ENCODE data around the gene RPH3AL.
"Not testable (repeated sequence)": the region's sequence is repeated elsewhere in the genome, so short reads cannot be mapped to it uniquely, and the experiment has no call there.

RPH3AL gene

GRCh38 chr17:171871-172270, 180.7 kb downstream of the RPH3AL start:
- no peak for DNase-seq

DNA sequence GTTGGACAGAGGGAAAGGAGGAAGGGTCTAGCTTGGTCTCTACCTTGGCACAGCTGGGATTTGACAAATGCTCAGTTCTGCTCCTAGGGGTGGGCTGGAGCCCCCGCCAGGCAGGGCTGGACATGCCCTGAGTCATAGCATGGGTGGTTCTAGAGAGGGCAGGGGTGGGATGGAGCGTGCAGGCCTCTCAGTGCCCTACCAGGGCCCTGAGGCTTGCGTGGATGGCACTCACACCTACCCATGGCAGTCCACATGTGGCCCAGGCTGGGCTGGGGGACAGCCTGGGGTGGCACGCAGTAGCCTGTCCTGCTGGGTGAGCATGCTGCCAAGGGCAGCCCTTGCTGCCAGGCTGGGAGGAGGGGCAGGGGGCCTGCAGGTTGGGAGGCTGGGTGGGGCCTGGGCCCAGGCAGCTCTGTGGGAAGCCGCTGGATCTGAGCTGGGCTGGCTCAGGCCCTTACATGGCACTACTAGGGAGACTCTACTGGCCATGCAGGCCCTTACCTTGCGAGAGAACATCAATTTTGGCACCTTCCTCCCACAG, 182.4 kb downstream of the RPH3AL start:
- no peak for DNase-seq

- DNase-seq = not testable (repeated sequence)
Observed at GRCh38 chr17:168614-169013, 184.0 kb downstream of the RPH3AL start.

DNA sequence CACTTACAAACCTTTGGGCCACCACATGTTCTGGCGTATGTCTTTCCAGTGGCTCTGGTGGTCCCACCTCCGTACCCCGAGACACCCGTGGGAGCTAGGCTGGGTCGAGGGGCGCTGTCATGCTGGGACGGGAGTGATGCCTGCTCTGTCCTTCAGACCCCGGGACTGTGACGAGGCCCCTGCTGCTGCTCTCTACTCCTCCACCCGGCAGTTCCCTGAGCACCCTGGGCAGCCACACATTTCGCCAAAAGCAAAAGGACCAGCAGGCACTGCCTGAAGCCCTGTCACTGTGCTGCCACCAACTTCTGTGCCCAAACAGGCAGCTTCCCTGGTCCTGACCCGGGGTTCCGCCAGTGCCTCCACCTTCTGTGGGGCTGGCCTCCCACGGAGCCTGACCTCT, 186.7 kb downstream of the RPH3AL start:
- DNase-seq = no peak

DNA sequence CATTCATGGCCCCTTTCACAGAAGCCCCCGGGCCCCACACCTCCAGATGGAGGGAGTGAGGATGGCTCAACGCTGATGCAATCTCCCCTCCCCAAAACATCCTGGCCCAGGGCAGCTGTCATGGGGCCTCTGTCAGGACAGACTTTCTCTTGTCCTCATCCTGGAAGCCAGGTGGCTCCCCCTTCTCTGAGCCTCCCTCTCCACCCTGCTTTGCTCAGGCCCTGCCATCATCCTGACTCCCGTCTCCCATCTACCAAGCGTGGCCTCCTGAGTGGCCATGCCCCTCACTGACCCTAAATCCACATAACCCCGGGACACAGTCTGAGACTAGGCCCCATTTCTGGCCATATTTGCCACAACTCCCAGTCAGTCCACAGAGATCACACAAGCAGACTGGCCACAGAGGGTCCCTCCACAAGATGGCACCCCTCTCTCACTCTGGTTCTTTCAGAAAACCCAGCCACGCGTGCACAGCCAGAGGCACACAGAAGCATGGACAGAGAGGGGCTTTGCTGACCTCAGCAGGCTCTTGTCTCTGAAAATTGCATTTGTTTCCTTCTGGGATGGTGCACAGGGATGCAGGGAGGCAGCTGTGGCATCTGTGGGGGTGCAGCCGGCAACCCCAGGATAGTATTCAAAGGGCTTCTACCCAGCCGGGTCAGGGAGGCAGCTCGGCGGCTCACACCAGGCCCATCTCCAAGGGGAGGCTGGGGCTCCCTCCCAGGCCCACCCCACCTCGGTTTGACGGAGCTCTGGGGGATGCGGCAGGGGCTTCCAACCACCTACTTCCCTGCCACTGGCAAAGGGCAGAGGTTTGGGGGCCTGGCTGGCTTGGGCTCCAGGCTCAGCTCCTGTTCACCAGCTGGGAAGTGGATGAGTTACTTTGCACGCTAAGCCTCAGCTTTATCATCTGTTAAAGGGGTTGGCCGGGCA, 188.0 kb downstream of the RPH3AL start:
- no peak for DNase-seq

- no peak for DNase-seq
Observed at GRCh38 chr17:163514-164098, 189.0 kb downstream of the RPH3AL start.

DNA sequence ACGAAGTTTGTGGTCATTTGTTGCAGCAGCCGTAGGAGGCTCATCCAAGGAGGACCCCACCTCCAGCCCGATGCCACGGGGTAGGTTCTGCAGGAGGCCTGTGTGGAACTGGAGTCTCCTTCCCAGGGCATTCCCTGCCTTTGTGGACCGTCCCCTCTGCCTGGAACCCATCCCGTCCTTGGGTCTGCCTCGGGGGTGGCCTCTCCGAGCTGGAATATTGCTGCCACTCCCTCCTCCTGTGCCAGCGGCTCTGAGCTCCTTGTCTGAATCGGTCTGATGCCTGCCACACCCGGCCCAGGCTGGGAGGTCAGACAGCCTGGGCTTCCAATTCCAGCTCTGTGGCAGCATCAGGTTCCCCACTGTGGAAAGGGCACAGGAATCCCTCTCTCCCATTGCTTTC, 189.9 kb downstream of the RPH3AL start:
- no peak for DNase-seq
